Activated CD4-positive, alpha-beta T cell treated with anti-CD3 and anti-CD28 coated beads for 48 hours (primary cell): ENCODE results near the gene PNLIPRP2.

Source experiments
- DNase-seq: peaks from one replicate; pipeline ENCODE4 v3.0.0-alpha.2; 2020

Gene PNLIPRP2

GRCh38 chr10:116686632-116687031 lies 65.9 kb downstream of the PNLIPRP2 start:
- no peak for DNase-seq

- DNase-seq = no peak
Observed at GRCh38 chr10:116687633-116688032, 66.9 kb downstream of the PNLIPRP2 start.

- no peak for DNase-seq
Observed at GRCh38 chr10:116688241-116688711, 67.5 kb downstream of the PNLIPRP2 start.

- DNase-seq = no peak
Observed at GRCh38 chr10:116688741-116689495, 68.2 kb downstream of the PNLIPRP2 start.

- DNase-seq = no peak
Observed at GRCh38 chr10:116689744-116690143, 69.0 kb downstream of the PNLIPRP2 start.

GRCh38 chr10:116690356-116691322 lies 69.9 kb downstream of the PNLIPRP2 start:
- no peak for DNase-seq

- DNase-seq = no peak
Observed at GRCh38 chr10:116691635-116692034, 70.9 kb downstream of the PNLIPRP2 start.

GRCh38 chr10:116692225-116692624 lies 71.5 kb downstream of the PNLIPRP2 start:
- no peak for DNase-seq

- DNase-seq = no peak
Observed at GRCh38 chr10:116694243-116694926, 73.6 kb downstream of the PNLIPRP2 start.
